Measurements from ENCODE around the gene RASGRF1. TPM values are rescaled to one million over a fixed set of nuclear protein-coding genes. Genes with fewer than 3 reads are reported as not detected.

Gene RASGRF1
- total RNA-seq, 1 donor from 2014 or later = not detected

- TF ChIP-seq CTCF (IDR thresholded peaks at IDR 0.05; ENCODE audit: borderline replicate concordance) = no peak
- Histone ChIP-seq H3K4me3 (no peak overlapping the region), H3K27ac (replicated peaks) (peak overlapping the region; percentile 40), H3K4me1 (peaks cover 7% of the 10 kb centered on the region), H3K36me3 (no peaks in the 10 kb centered on the region), H3K9me3 (replicated peaks) (no peaks in the 10 kb centered on the region), H3K27me3 (ENCODE audit: low read depth) (peaks cover 15% of the 10 kb centered on the region)
- intact Hi-C loops (cut with micrococcal nuclease) = no loop called here
- no peak for DNase-seq
Measured at GRCh38 chr15:78987556-78988360, 102.8 kb downstream of the RASGRF1 start.

- no peak for TF ChIP-seq CTCF (IDR thresholded peaks at IDR 0.05; ENCODE audit: borderline replicate concordance)
- H3K27me3 ChIP-seq (ENCODE audit: low read depth) = no peaks in the 10 kb centered on the region
- no peak overlapping the region for H3K27ac ChIP-seq (replicated peaks)
- DNase-seq = no peak
- H3K9me3 ChIP-seq (replicated peaks) = no peaks in the 10 kb centered on the region
- intact Hi-C loops (cut with micrococcal nuclease) = no loop called here
- no peak overlapping the region for H3K4me3 ChIP-seq
- peaks cover 4% of the 10 kb centered on the region for H3K4me1 ChIP-seq
- H3K36me3 ChIP-seq = no peaks in the 10 kb centered on the region
Measured at GRCh38 chr15:78985859-78986475, 104.6 kb downstream of the RASGRF1 start.

- peaks cover 11% of the 10 kb centered on the region for H3K4me1 ChIP-seq
- no peaks in the 10 kb centered on the region for H3K9me3 ChIP-seq (replicated peaks)
- no peaks in the 10 kb centered on the region for H3K36me3 ChIP-seq
- H3K27me3 ChIP-seq (ENCODE audit: low read depth) = no peaks in the 10 kb centered on the region
- no peak for TF ChIP-seq CTCF (IDR thresholded peaks at IDR 0.05; ENCODE audit: borderline replicate concordance)
- no peak overlapping the region for H3K4me3 ChIP-seq
- intact Hi-C loops (cut with micrococcal nuclease) = no loop called here
- DNase-seq = no peak
- H3K27ac ChIP-seq (replicated peaks) = no peak overlapping the region
Measured at GRCh38 chr15:78984041-78984440, 106.5 kb downstream of the RASGRF1 start.

GRCh38 chr15:78983146-78983918 lies 107.2 kb downstream of the RASGRF1 start:
- Histone ChIP-seq H3K9me3 (replicated peaks) (no peaks in the 10 kb centered on the region), H3K4me1 (peaks cover 10% of the 10 kb centered on the region), H3K27me3 (ENCODE audit: low read depth) (no peaks in the 10 kb centered on the region), H3K27ac (replicated peaks) (no peak overlapping the region), H3K4me3 (no peak overlapping the region), H3K36me3 (no peaks in the 10 kb centered on the region)
- no peak for DNase-seq
- TF ChIP-seq CTCF (IDR thresholded peaks at IDR 0.05; ENCODE audit: borderline replicate concordance) = no peak
- intact Hi-C loops (cut with micrococcal nuclease) = no loop called here

GRCh38 chr15:78982736-78983135 lies 107.8 kb downstream of the RASGRF1 start:
- DNase-seq = no peak
- no peaks in the 10 kb centered on the region for H3K27me3 ChIP-seq (ENCODE audit: low read depth)
- no peaks in the 10 kb centered on the region for H3K36me3 ChIP-seq
- H3K4me3 ChIP-seq = no peak overlapping the region
- intact Hi-C loops (cut with micrococcal nuclease) = no loop called here
- no peaks in the 10 kb centered on the region for H3K9me3 ChIP-seq (replicated peaks)
- no peak for TF ChIP-seq CTCF (IDR thresholded peaks at IDR 0.05; ENCODE audit: borderline replicate concordance)
- H3K4me1 ChIP-seq = peaks cover 8% of the 10 kb centered on the region
- no peak overlapping the region for H3K27ac ChIP-seq (replicated peaks)

Data from left ventricle myocardium inferior (tissue), 1 donor.